Ramos (cell line): ENCODE measurements around the gene NFRKB.

Experiments used
- in situ Hi-C: fragments of 300-500 bp; cut with MboI; formaldehyde crosslinking; loops from one replicate; pipeline ENCODE4 v1.14.3; 2022; ENCODE audit warnings: low sequenced_read_pairs; ENCODE audit not compliant: unreplicated experiment

The NFRKB gene

DNA sequence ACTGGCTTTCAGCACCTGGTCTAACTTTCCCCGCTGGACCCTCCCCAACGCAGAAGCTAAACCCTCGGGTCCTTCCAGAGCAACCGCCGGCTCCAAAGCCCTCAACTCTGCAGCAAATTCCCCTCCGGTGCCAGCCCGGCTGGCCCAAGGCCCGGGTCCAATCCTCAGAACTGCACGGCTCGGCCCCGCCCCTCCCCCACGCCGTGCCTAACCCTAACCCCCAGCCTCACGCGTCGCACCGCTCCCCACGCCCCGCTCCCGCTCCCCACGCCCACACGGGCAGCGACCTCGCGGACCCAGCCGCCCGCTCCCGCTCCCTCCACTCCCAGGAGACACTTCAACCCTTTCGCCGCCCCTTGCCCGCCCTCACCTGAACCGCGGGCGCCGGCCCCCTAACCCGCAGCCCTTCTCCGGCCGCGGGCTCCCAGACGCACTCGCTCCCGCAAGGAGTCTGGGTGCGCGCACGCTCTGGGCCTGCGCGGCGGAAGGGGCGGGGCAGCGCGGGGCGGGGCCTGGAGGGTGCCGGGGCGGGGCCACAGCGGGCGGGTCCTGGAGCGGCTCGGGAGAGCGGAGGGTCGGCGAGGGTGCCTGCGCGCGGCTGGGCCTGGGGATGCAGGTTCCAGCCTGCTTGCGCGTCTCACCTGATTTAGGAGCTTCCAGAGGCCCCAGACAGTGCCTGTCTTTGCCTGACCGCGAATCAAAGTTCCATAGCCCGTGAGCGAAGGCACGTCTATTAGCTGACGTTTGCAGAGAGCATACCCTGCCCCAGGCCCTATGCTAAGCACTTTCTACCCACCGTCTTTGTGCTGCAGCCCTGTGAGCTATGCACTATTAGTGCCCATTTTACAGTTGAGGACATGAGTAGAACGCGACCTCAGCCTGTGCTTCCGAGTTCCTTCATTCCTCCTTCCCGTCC is at the start of gene NFRKB:
Gene NFRKB, minus strand, starts transcription at position 453 of the 916 bp plus-strand sequence. CDS start 2,729 bp downstream, outside the sequence.
- in situ Hi-C loops, result no loop called here

DNA sequence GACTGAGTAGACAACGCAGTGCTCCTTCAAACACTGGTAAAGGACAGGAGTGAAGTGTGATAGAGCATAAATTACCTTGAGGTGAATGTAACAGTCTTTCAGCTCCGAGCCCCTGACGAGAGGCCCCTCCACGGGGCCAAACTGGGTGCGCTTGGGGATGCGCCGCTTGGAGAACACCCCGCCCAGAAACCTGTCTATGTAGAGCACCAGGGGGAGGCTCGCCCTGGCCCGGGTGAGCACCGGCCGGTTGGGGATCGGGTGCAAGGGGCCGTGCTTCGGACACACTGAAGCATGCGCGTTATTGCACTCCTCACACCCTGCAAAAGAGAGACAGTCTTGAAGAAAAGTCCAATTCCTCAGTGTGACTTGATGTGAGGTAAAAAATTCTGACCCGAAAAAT is 49.3 kb upstream of the NFRKB start:
- in situ Hi-C loops, result no loop called here

DNA sequence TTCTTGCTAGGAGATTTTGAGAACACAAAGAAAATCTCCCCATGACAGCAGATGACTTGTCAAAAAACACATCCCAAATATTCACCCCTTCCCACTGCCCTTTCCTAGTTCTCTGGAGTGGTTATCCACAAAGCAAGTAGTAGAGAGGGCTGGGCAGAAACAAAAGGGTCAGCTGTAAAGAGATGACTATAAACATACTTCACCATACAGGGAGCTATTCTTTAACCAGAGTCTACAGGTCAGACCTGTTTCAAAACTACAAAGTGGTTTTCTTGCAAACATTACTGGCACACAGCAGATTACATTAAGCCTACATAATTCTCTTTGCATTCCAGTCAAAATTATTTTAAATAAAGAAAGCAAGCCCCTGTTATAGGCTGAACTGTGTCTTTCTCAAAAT is 47.7 kb upstream of the NFRKB start:
- in situ Hi-C loops, result no loop called here

DNA sequence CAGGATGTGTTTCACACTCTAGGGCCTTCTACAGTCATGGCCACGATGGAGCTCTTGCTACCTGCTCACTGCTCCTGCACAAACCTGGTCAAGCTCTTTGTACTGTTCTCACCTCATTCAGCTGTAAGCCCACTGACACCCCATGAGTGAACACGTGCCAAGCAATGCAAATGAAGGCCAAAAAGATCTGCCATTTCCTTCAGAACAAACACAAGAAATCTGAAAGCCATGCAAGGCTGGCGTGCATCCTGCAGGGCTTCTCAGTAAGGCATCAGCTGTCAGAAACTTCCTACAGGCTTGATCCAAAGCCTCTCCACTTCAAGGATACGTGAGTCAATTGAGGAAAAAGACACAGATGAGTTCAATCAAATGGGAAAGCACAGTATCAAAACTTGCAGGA is 44.1 kb upstream of the NFRKB start:
- in situ Hi-C loops, result loop anchor here (5.0 kb wide), 1 partner anchor 183 kb away; no protein-coding TSS in a partner anchor

GRCh38 chr11:129938764-129939163 is 43.4 kb upstream of the NFRKB start:
- in situ Hi-C loops, result loop anchor here (5.0 kb wide), 1 partner anchor 184 kb away; no protein-coding TSS in a partner anchor

DNA sequence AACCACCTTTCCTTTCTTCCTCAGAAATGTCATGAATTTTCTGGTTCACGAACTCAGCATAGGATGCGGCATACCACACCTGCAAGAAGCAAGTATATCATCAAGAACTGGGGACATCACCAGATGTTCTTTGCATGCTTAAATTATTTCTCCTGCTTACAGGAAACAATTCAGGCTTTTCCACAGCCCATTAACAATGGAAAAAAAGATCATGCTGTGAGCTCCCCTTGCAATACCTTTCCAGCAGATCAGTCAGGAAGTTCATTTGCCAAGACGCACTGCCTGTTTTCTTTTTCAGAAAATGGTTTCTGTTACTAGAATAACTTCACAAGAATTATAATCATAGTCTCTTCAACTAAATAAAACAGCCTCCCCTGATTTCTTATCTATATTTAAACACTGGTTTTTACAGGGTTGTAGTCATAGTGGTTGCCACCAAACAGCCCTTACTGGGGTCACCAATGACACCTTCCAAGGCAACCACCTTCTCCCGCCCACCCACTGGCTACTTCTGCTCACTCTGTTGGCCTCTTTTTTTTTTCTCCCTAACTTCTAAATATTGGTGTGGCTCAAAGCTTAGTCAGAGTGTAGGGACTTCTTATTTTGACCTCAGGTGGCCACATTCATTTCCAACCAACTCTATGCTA is 42.3 kb upstream of the NFRKB start:
- in situ Hi-C loops, result loop anchor here (5.0 kb wide), 1 partner anchor 185 kb away; no protein-coding TSS in a partner anchor

GRCh38 chr11:129935723-129936122 is 40.3 kb upstream of the NFRKB start:
- in situ Hi-C loops, result loop anchor here (5.0 kb wide), 1 partner anchor 187 kb away; no protein-coding TSS in a partner anchor

DNA sequence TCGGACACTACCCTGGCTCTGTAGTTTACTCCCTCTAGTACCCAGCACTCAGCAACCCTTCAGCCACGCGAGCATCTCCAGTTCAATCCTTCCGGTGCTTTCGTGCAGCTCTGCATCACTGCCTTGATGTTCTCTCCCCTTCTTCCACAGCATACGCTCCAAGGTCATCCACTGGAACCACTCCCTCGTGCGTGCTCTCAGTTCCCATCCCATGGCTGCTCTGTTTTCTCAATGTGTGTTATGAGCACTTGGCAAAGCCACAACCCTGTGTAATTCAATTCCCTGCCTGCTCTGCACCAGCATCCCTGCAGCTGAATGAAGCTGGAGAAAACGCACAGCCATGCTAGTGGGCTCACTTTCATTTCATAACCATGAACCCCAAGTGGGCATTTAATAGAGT is 38.5 kb upstream of the NFRKB start:
- in situ Hi-C loops, result no loop called here

- in situ Hi-C loops, result no loop called here
Measured at GRCh38 chr11:129933262-129933661, 37.9 kb upstream of the NFRKB start.

- in situ Hi-C loops, result no loop called here
Measured at GRCh38 chr11:129932381-129933067, 37.1 kb upstream of the NFRKB start.

- in situ Hi-C loops, result no loop called here
Measured at GRCh38 chr11:129930743-129931142, 35.4 kb upstream of the NFRKB start.

DNA sequence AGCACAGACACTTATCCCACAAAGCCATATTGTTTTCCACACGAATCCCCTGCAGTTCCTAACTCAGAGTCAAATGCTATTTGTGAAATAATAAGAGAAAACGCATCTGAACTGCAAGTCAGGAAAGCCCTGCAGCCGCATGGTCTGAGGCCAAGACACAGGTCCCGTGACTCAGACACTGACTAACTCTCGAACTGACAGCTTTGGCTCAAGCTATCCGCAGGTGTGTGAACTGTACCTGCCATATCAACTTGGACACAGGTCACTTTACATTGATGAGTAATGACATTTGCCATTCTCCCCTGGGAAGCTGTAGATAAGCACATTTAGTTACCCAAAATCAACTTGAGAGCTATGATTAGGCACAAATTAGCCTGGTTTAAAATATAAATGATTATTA is 34.9 kb upstream of the NFRKB start:
- in situ Hi-C loops, result no loop called here

DNA sequence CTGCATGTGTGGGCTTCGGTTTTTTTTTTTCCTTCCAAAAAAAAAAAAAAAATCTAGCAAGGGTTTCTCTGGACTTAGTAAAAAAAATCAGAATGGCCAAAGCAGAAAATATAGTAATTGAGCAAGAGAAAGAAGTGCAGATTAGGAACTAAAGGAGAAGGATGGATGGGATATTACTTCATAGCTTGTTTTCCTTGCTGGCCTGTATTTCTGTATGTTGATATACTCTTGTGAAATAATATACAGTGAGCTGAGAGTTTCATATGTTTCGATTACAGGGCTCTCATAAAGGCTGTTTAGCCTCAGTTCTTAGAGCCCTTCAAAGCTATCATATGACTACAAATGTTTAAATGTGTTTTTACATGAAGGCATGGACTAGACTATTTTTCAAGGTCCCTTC is 34.3 kb upstream of the NFRKB start:
- in situ Hi-C loops, result no loop called here

DNA sequence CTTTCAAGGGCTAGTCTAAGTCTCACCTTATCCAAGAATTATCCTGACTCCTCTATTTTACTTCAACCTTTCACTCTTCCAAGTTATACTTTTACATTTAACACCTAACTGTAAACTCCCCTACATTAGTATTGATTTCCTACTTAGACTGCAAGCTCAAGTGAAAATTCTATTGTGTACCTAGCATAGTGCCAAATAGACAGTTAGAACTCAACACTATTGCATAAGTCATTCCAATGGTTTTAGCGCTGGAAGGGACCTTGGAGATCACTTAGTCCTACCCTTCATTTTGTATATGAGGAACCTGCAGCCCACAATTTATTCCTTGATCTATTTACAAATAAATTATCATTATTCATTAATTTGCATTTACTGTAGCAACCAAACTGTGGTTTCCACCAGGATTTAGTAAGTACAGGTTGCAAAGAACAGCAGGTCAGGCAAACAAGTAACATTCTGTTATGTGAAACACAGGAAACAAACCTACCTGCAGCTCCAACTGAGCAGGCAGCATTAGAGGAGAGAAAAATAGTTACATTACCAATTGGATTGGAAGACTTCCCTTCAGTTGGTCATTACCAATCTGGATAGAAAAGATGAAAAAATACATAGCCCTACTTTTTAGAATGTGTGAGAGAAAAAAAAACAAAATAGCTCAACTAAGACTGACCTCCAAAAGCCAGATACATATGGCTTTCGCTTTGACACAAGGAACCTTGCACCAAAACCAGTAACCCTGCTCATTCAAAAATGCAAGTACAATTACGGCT is 33.7 kb upstream of the NFRKB start:
- in situ Hi-C loops, result no loop called here

GRCh38 chr11:129922674-129923073 is 27.3 kb upstream of the NFRKB start:
- in situ Hi-C loops, result no loop called here

- in situ Hi-C loops, result no loop called here
Measured at GRCh38 chr11:129918361-129918760, 23.0 kb upstream of the NFRKB start.

- in situ Hi-C loops, result no loop called here
Measured at GRCh38 chr11:129917231-129917630, 21.9 kb upstream of the NFRKB start.

- in situ Hi-C loops, result no loop called here
Measured at GRCh38 chr11:129911298-129911697, 15.9 kb upstream of the NFRKB start.

- in situ Hi-C loops, result no loop called here
Measured at GRCh38 chr11:129910360-129910759, 15.0 kb upstream of the NFRKB start.

DNA sequence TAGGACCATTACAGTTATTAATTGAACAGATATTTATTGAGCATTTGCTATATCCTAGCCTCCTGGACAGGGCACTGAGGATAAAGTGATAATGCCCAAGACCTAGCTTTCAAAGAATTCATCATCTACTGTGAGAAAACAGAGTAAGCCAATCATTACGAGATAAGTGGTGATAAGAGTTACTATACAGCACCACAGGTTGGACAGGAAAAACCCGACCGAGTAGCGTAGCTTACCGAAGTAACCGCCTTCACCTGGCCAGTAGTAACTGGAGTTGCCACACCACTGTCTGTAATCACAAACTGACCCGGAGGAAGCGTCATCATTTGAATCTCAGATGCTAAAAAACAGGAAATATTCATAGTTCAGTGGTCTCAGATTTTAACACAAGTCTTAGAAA is 10.0 kb upstream of the NFRKB start:
- in situ Hi-C loops, result no loop called here
